Uterus (tissue), 4 donors: ENCODE data around the gene ASTN1. TPM values are rescaled to one million over a fixed set of nuclear protein-coding genes. Genes with fewer than 3 reads are reported as not detected.

Experiments used
- DNase-seq, 2 donors: peaks; one replicate each; pipeline ENCODE4 v3.0.0-alpha.2; 2019 to 2020
- H3K27ac ChIP-seq, 2 donors: fragments of 200-600 bp; sonication (generic); 1 replicate in 1 of 2; 2 replicates in 1 of 2; pipeline ENCODE4 v1.5.1; 2016 to 2018
- H3K27me3 ChIP-seq, 2 donors: fragments of 200-600 bp; sonication (generic); one replicate each; pipeline ENCODE4 v1.5.1; 2018 to 2019; ENCODE audit warnings: control low read depth in 1 of 2
- H3K36me3 ChIP-seq, 2 donors: fragments of 200-600 bp; sonication (generic); one replicate each; pipeline ENCODE4 v1.5.1; 2019; ENCODE audit warnings: control low read depth in 1 of 2
- H3K4me1 ChIP-seq, 2 donors: fragments of 200-600 bp; sonication (generic); one replicate each; pipeline ENCODE4 v1.5.1; 2018 to 2019; ENCODE audit warnings: control low read depth in 1 of 2
- H3K4me3 ChIP-seq, 2 donors: fragments of 200-600 bp; sonication (generic); 1 replicate in 1 of 2; 2 replicates in 1 of 2; pipeline ENCODE4 v1.5.1; 2018 to 2019; ENCODE audit warnings: mild to moderate bottlenecking in 1 of 2
- H3K9me3 ChIP-seq, 2 donors: fragments of 200-600 bp; sonication (generic); one replicate each; pipeline ENCODE4 v1.5.1; 2019; ENCODE audit warnings: control low read depth in 1 of 2
- POLR2A ChIP-seq, 2 donors: fragments of 450-650 bp; IDR thresholded peaks; one replicate each; pipeline ENCODE4 v1.6.1; 2016; ENCODE audit warnings: antibody characterized with exemption in 2 of 2, mild to moderate bottlenecking in 1 of 2, moderate library complexity in 1 of 2
- intact Hi-C: fragments of 100-400 bp; cut with DNase I; formaldehyde crosslinking; loops from one replicate; pipeline ENCODE4 v1.15.1; 2023; ENCODE audit warnings: low total_unique reads
- total RNA-seq, 4 donors: library from RNA; depleted of rRNA in 3 of 4; stranded (reverse); fragments of >200 nt in 3 of 4; gene quantifications; one replicate each; pipeline versions ENCODE4 v1.1.0 to v1.2.4, GENCODE V29; 2014 to 2023
- TF ChIP-seq, protein P1 (sequence below), 4 experiments: fragments of 200-600 bp in 2 of 4; fragments of 450-650 bp in 2 of 4; sonication (generic) in 2 of 4; IDR thresholded peaks; one replicate each; pipeline ENCODE4 v1.5.1; 2016 to 2019; ENCODE audit warnings: antibody characterized with exemption in 4 of 4, mild to moderate bottlenecking in 2 of 4, moderate library complexity in 1 of 4
- donor health status: DM: yes; HTN: yes; CAD: no.

Gene ASTN1
- total RNA-seq, 4 donors from 2014 or later: 0.29 to 42.7 (median 2.5) TPM

DNA sequence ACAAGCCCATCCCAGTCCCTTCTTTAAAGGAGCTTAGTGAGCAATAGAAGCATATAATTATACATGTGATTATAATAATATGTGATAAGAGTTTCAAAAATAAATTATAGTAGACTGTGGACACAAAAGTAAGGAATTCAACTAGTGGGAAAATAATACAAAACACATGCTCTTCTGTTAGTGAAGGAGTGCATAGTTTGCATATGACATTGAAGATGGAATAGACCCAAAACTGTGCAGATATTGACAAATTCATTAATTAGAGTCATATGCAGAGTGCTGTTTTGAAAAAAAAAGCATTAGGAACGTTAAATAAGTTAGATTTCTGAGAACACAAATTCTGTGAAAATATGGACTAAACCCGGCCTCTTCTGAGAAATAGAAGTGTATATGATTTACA is 278.8 kb downstream of the ASTN1 start:
- Histone ChIP-seq H3K4me1 (no peaks in the 10 kb centered on the region), H3K36me3 (no peaks in the 10 kb centered on the region), H3K27ac (no peak overlapping the region), H3K9me3 (no peaks in the 10 kb centered on the region), H3K27me3 (no peaks in the 10 kb centered on the region), H3K4me3 (no peak overlapping the region)
- TF ChIP-seq, protein P1, sequence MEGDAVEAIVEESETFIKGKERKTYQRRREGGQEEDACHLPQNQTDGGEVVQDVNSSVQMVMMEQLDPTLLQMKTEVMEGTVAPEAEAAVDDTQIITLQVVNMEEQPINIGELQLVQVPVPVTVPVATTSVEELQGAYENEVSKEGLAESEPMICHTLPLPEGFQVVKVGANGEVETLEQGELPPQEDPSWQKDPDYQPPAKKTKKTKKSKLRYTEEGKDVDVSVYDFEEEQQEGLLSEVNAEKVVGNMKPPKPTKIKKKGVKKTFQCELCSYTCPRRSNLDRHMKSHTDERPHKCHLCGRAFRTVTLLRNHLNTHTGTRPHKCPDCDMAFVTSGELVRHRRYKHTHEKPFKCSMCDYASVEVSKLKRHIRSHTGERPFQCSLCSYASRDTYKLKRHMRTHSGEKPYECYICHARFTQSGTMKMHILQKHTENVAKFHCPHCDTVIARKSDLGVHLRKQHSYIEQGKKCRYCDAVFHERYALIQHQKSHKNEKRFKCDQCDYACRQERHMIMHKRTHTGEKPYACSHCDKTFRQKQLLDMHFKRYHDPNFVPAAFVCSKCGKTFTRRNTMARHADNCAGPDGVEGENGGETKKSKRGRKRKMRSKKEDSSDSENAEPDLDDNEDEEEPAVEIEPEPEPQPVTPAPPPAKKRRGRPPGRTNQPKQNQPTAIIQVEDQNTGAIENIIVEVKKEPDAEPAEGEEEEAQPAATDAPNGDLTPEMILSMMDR (IDR thresholded peaks at IDR 0.05): no peak
- TF ChIP-seq POLR2A (IDR thresholded peaks at IDR 0.05): no peak
- DNase-seq: no peak
- intact Hi-C loops: no loop called here

DNA sequence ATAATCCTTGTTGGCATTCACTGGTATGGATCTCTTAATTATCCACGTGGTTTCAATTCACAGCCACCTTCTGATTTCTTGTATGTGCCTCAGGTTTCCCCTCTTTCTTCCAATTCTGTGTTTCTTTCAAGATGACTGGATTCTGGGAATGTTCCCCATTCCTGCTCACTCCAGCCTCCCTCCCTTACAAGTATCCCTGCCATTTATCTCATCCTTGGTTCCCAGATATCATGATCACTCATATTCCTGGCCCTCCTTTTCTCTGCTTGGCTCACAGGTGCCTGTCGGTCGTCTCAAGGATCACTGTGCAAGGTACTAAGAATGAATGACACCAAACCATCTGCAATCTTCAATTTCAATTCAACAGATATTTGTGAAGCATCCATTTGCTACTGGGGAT is 279.2 kb downstream of the ASTN1 start:
- DNase-seq: no peak
- no peak for TF ChIP-seq POLR2A (IDR thresholded peaks at IDR 0.05)
- TF ChIP-seq, protein P1 (IDR thresholded peaks at IDR 0.05): no peak
- no peak overlapping the region for H3K27ac ChIP-seq
- H3K4me1 ChIP-seq: no peaks in the 10 kb centered on the region
- intact Hi-C loops: no loop called here
- no peaks in the 10 kb centered on the region for H3K36me3 ChIP-seq
- no peak overlapping the region for H3K4me3 ChIP-seq
- no peaks in the 10 kb centered on the region for H3K9me3 ChIP-seq
- no peaks in the 10 kb centered on the region for H3K27me3 ChIP-seq

DNA sequence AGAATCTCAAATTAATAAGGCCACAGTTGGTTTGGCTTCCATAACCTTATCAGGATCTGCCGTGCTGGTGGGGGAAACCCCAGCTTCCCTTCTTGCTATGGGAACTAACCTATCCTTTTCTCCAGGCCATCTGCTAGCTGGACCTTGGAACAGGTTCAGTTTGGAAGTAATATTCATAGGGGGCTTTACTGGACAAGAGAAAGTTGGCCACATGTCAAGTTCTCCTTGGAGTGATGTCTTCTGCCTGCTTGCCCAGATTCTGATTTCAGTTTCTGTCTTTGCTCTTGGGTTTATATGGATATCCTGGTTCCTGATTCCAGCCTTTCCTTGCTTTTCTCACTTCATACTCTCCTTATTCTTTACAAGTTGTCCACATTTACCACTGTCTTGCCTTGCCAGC is 279.6 kb downstream of the ASTN1 start:
- Histone ChIP-seq H3K9me3 (no peaks in the 10 kb centered on the region), H3K27me3 (no peaks in the 10 kb centered on the region), H3K36me3 (no peaks in the 10 kb centered on the region), H3K4me1 (no peaks in the 10 kb centered on the region), H3K4me3 (no peak overlapping the region), H3K27ac (no peak overlapping the region)
- no peak for DNase-seq
- TF ChIP-seq POLR2A (IDR thresholded peaks at IDR 0.05): no peak
- TF ChIP-seq, protein P1 (IDR thresholded peaks at IDR 0.05): no peak
- intact Hi-C loops: no loop called here

DNA sequence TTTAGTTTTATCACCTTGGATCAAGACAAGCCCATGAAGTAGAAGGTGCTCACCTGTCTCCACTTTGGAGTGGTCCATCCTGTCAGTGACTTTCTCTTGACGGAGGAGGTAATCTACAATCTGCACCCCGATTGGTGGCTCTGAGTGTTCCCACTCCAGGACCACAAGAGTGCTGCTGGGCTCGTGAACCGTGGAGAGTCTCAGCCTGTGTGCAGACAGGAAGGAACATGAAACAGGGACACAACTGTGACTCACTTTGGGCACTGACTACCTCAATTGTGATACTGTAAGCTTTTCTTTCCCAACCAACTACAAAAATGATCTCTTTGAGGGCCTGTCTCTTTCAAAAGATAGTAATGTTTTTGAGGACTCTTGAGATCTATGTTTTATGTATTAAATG is 280.2 kb downstream of the ASTN1 start:
- no peak for DNase-seq
- Histone ChIP-seq H3K27ac (no peak overlapping the region), H3K27me3 (no peaks in the 10 kb centered on the region), H3K4me1 (no peaks in the 10 kb centered on the region), H3K36me3 (no peaks in the 10 kb centered on the region), H3K9me3 (no peaks in the 10 kb centered on the region), H3K4me3 (no peak overlapping the region)
- no peak for TF ChIP-seq POLR2A (IDR thresholded peaks at IDR 0.05)
- TF ChIP-seq, protein P1 (IDR thresholded peaks at IDR 0.05): no peak
- intact Hi-C loops: no loop called here

DNA sequence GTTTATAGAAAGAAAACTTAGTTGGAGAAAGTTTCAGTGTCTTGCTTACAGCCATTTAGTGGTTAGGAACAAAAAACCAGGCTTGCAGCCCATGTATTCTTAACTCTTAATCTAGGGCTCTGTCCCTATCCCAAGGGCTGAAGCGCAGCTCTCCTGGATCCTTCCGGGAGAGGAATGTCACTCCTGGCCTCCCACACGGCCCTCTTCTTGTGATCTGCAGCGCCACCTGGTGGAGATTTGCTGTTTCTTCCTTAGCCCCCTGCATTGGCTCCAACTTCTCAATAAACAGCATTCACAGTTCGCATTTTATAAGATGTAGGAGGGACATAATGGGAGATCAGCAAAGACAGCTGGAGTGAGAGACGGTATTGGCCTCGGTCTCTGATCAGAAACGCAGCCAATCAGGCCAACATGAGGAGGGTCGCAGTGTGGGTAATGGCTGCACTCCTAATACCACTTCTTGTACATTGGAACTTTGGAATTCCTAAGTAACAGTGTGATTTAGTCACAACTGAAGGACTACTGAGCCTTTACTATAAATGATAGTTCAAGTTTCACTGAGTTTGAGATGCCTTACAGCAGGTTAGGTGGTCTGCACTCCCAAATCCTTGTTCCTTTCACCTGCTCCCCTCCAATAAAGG is 283.4 kb downstream of the ASTN1 start:
- Histone ChIP-seq H3K9me3 (no peaks in the 10 kb centered on the region), H3K27ac (no peak overlapping the region), H3K27me3 (no peaks in the 10 kb centered on the region), H3K4me3 (no peak overlapping the region), H3K4me1 (no peaks in the 10 kb centered on the region), H3K36me3 (no peaks in the 10 kb centered on the region)
- intact Hi-C loops: no loop called here
- DNase-seq: peak; percentile 62 to 67
- no peak for TF ChIP-seq POLR2A (IDR thresholded peaks at IDR 0.05)
- TF ChIP-seq, protein P1 (IDR thresholded peaks at IDR 0.05): peak; percentile 64 to 78 (median 71)
